Smooth muscle cell (in vitro differentiated cells): Measurements from ENCODE around the gene CDK14. TPM values are rescaled to one million over a fixed set of nuclear protein-coding genes. Genes with fewer than 3 reads are reported as not detected.

ENCODE experiments used
- DNase-seq: peaks from one replicate; lab custom pipeline; 2025; ENCODE audit not compliant: unreplicated experiment; lab: John Stamatoyannopoulos, UW
- H2AFZ ChIP-seq: fragments of 200-600 bp; sonication (generic); 2 replicates; pipeline ENCODE4 v1.6.0; 2016; ENCODE audit warnings: antibody characterized with exemption, low read depth, mild to moderate bottlenecking
- H3F3A ChIP-seq: fragments of 200-600 bp; sonication (generic); 2 replicates; pipeline ENCODE4 v1.6.0; 2017; ENCODE audit warnings: antibody characterized with exemption, low read depth
- H3K27ac ChIP-seq: fragments of 200-600 bp; sonication (generic); 2 replicates; pipeline ENCODE4 v1.5.1; 2016; ENCODE audit warnings: low read depth, mild to moderate bottlenecking
- H3K27me3 ChIP-seq: fragments of 200-600 bp; sonication (generic); 2 replicates; pipeline ENCODE4 v1.6.1; 2016; ENCODE audit warnings: low read depth, mild to moderate bottlenecking
- H3K36me3 ChIP-seq: fragments of 200-600 bp; sonication (generic); 2 replicates; pipeline ENCODE4 v1.5.1; 2016; ENCODE audit warnings: low read depth
- H3K4me1 ChIP-seq: fragments of 200-600 bp; sonication (generic); 2 replicates; pipeline ENCODE4 v1.5.1; 2016; ENCODE audit warnings: low read depth
- H3K4me2 ChIP-seq: fragments of 200-600 bp; sonication (generic); 2 replicates; pipeline ENCODE4 v1.6.0; 2016; ENCODE audit warnings: mild to moderate bottlenecking
- H3K4me3 ChIP-seq: fragments of 200-600 bp; sonication (generic); 2 replicates; pipeline ENCODE4 v1.5.1; 2016; ENCODE audit warnings: mild to moderate bottlenecking
- H3K79me2 ChIP-seq: fragments of 200-600 bp; sonication (generic); 2 replicates; pipeline ENCODE4 v1.6.0; 2016; ENCODE audit warnings: low read depth, mild to moderate bottlenecking
- H3K9ac ChIP-seq: fragments of 200-600 bp; sonication (generic); 2 replicates; pipeline ENCODE4 v1.6.0; 2016; ENCODE audit warnings: low read depth
- H3K9me3 ChIP-seq: fragments of 200-600 bp; sonication (generic); replicated peaks from 2 replicates; pipeline ENCODE4 v1.5.1; 2016; ENCODE audit warnings: low read depth
- H4K20me1 ChIP-seq: fragments of 200-600 bp; sonication (generic); 2 replicates; pipeline ENCODE4 v1.6.0; 2016; ENCODE audit warnings: low read depth
- WGBS: methylation state at CpG from one replicate; pipeline ENCODE4 v1.1.7; 2016; ENCODE audit warnings: low lambda C conversion rate; 5-methylcytosine and 5-hydroxymethylcytosine counted together
- polyA plus RNA-seq: library from polyadenylated mRNA; unstranded; fragments of >200 nt; fragmentation: Nextera tagmentation; extraction: Ambion mirVana; gene quantifications from 2 replicates; pipeline ENCODE4 v1.2.1, GENCODE V29; 2016
- total RNA-seq: library from RNA; depleted of rRNA; stranded (reverse); fragments of >200 nt; gene quantifications from 2 replicates; pipeline ENCODE4 v1.2.3, GENCODE V29; 2014
- TF ChIP-seq, protein P1 (sequence below): fragments of 200-600 bp; sonication (generic); IDR thresholded peaks from 2 replicates; pipeline ENCODE4 v1.5.1; 2017; ENCODE audit warnings: borderline replicate concordance, mild to moderate bottlenecking, antibody characterized with exemption; ENCODE audit not compliant: insufficient read depth, poor library complexity, severe bottlenecking

The CDK14 gene
- total and polyA plus RNA-seq, 2 experiments from 2014 or later, result 4.1 to 5.3 TPM

DNA sequence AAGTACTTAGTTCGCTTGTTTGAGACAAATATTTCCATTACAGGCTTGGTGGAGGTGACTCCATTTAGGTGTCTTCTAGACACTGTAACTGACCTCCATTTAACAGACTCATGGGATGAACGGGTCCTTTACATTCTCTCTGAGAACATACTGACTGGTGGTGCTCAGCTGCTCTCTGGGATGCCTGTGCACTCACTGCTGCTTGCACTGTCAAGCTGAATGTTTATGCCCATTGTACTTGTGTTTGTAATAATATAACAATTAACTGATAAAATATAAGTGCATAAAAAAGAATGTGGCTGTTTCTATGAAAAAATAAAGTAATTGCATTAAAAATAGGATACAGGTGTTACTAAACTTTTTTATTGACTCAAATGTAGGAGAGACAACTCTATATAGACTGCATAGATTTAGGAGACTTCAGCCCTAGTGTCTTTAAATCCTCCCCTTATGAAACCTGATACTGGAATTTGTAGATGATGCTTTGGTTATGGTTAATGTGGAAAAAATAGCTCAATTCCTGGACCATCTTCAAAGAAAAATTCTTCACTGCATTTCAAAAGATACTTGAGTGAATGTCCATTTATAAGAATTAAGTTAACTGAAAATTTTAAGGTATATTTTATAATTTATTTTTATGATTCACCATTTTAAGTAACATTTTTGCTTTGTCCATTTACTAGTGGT is 85.4 kb downstream of the CDK14 start:
- Histone ChIP-seq H3K79me2 (peaks cover 4% of the 10 kb centered on the region), H3K36me3 (no peaks in the 10 kb centered on the region), H2AFZ (no peak overlapping the region), H3K27me3 (no peaks in the 10 kb centered on the region), H3F3A (no peaks in the 10 kb centered on the region), H3K4me3 (no peak overlapping the region), H3K9ac (no peak overlapping the region), H3K4me2 (no peak overlapping the region), H3K9me3 (no peaks in the 10 kb centered on the region), H3K27ac (no peak overlapping the region), H3K4me1 (peaks cover 29% of the 10 kb centered on the region), H4K20me1 (peaks cover 4% of the 10 kb centered on the region)
- WGBS, result 85% methylated on average over 2 of the region's 2 CpGs
- TF ChIP-seq, protein P1, sequence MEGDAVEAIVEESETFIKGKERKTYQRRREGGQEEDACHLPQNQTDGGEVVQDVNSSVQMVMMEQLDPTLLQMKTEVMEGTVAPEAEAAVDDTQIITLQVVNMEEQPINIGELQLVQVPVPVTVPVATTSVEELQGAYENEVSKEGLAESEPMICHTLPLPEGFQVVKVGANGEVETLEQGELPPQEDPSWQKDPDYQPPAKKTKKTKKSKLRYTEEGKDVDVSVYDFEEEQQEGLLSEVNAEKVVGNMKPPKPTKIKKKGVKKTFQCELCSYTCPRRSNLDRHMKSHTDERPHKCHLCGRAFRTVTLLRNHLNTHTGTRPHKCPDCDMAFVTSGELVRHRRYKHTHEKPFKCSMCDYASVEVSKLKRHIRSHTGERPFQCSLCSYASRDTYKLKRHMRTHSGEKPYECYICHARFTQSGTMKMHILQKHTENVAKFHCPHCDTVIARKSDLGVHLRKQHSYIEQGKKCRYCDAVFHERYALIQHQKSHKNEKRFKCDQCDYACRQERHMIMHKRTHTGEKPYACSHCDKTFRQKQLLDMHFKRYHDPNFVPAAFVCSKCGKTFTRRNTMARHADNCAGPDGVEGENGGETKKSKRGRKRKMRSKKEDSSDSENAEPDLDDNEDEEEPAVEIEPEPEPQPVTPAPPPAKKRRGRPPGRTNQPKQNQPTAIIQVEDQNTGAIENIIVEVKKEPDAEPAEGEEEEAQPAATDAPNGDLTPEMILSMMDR, result no peak
- DNase-seq, result no peak

DNA sequence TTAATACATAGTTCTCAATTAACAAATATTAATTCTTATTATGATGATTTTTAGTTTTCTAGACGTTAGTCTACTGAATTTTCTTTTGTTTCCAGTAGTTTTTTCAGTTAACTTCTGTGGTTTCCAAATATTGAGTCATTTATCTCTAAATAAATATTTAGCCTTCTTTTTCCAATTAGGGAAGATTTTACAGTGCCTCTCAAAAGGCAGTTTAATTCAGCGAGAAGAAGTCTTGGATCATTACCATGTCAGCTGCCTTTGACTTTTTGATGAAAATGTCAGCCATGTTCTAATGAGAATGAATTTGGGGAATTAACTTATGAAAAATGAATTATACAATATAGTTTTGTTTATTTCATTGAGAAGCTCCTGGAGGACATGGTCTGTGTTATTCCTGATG is 90.0 kb downstream of the CDK14 start:
- Histone ChIP-seq H4K20me1 (no peaks in the 10 kb centered on the region), H3F3A (no peaks in the 10 kb centered on the region), H3K36me3 (no peaks in the 10 kb centered on the region), H2AFZ (no peak overlapping the region), H3K9me3 (no peaks in the 10 kb centered on the region), H3K4me3 (no peak overlapping the region), H3K79me2 (peaks cover 5% of the 10 kb centered on the region), H3K27ac (no peak overlapping the region), H3K27me3 (no peaks in the 10 kb centered on the region), H3K4me1 (peaks cover 15% of the 10 kb centered on the region), H3K9ac (no peak overlapping the region), H3K4me2 (peak overlapping the region; percentile 14)
- whole genome bisulfite sequencing, result 69% methylated on average over 2 of the region's 2 CpGs
- TF ChIP-seq, protein P1, result no peak
- no peak for DNase-seq

DNA sequence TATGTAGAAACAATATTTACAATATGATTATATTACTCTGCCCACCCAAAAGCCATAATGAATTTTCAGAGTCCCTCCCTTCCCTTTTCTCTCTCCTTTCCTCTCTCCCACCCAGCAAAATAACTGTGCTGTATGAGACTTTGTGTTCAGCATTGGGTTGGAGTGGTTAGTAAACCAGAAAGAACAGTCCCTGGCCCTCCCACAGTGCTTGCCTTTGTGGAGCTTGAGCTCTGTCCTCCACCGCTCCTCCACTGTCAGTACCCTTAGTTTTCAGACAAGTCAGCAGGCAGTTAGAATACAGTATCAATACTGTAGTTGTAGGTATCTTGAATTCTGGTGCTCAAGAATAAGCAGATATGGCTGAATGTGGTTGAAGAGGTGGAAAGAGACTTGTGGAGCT is 92.7 kb downstream of the CDK14 start:
- Histone ChIP-seq H3K9ac (no peak overlapping the region), H3K4me3 (no peak overlapping the region), H3K27me3 (no peaks in the 10 kb centered on the region), H3K4me1 (peaks cover 15% of the 10 kb centered on the region), H4K20me1 (no peaks in the 10 kb centered on the region), H3K4me2 (no peak overlapping the region), H3K36me3 (no peaks in the 10 kb centered on the region), H3K79me2 (peaks cover 5% of the 10 kb centered on the region), H3K27ac (no peak overlapping the region), H3F3A (no peaks in the 10 kb centered on the region), H2AFZ (no peak overlapping the region), H3K9me3 (no peaks in the 10 kb centered on the region)
- TF ChIP-seq, protein P1, result no peak
- DNase-seq, result no peak
- 75% methylated on average over 1 of the region's 1 CpG for whole genome bisulfite sequencing

DNA sequence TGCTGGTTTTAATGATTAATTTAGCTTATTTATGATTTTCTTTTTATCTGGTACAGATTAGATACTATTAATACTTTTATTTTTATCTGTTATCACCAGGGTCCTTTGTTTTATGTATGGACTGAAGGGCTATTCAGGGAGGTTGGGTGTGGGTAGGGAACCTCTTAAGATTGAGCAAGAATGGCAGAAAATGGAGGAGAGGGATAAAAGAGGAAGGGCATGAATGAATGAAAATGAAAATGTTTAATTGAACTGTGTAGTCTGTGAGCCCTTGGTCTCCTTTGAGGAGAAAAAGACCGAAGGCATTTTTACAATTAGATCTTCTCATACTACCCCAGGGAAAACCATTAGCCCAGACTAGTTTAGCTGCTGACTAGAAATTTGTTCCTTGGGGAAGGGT is 93.1 kb downstream of the CDK14 start:
- H3K79me2 ChIP-seq, result peaks cover 5% of the 10 kb centered on the region
- H3K27ac ChIP-seq, result no peak overlapping the region
- H3K9me3 ChIP-seq, result no peaks in the 10 kb centered on the region
- no peak overlapping the region for H3K4me2 ChIP-seq
- no peak overlapping the region for H3K4me3 ChIP-seq
- no peaks in the 10 kb centered on the region for H3K36me3 ChIP-seq
- H4K20me1 ChIP-seq, result no peaks in the 10 kb centered on the region
- H3K27me3 ChIP-seq, result no peaks in the 10 kb centered on the region
- 77% methylated on average over 1 of the region's 1 CpG for WGBS
- peaks cover 15% of the 10 kb centered on the region for H3K4me1 ChIP-seq
- H3K9ac ChIP-seq, result no peak overlapping the region
- TF ChIP-seq, protein P1, result no peak
- H3F3A ChIP-seq, result no peaks in the 10 kb centered on the region
- no peak overlapping the region for H2AFZ ChIP-seq
- no peak for DNase-seq
